HepG2 (cell line): ENCODE results near the gene FLAD1. TPM values are rescaled to one million over a fixed set of nuclear protein-coding genes. Genes with fewer than 3 reads are reported as not detected.

ENCODE experiments used
- ARNT ChIP-seq: fragments of 450-650 bp; IDR thresholded peaks from 2 replicates; pipeline ENCODE4 v1.6.1; 2017
- BRD4 ChIP-seq: sonication (generic); formaldehyde crosslinking; IDR thresholded peaks from 2 replicates; pipeline ENCODE4 v1.4.0; 2020; ENCODE audit warnings: missing genetic modification reagents
- DPF2 ChIP-seq: sonication (generic); formaldehyde crosslinking; IDR thresholded peaks from 2 replicates; pipeline ENCODE4 v1.4.0; 2020; ENCODE audit warnings: mild to moderate bottlenecking, low read depth, missing genetic modification reagents, borderline replicate concordance
- DRAP1 ChIP-seq: IDR thresholded peaks from 2 replicates; pipeline ENCODE4 v1.6.1; 2016; ENCODE audit warnings: missing genetic modification reagents, missing compliant biosample characterization
- ERF ChIP-seq: IDR thresholded peaks from 2 replicates; pipeline ENCODE4 v1.6.1; 2018; ENCODE audit warnings: missing biosample characterization, missing genetic modification reagents
- ETV5 ChIP-seq: IDR thresholded peaks from 2 replicates; pipeline ENCODE4 v1.6.1; 2018; ENCODE audit warnings: missing biosample characterization, missing genetic modification reagents, inconsistent platforms, borderline replicate concordance
- FIP1L1 ChIP-seq: fragments of 200-400 bp; formaldehyde crosslinking; IDR thresholded peaks from 2 replicates; pipeline ENCODE4 v1.6.1; 2018; ENCODE audit warnings: low read depth, mild to moderate bottlenecking, low read length, moderate library complexity, borderline replicate concordance; ENCODE audit not compliant: insufficient read depth
- FOSL2 ChIP-seq: sonication (generic); formaldehyde crosslinking; IDR thresholded peaks from 2 replicates; pipeline ENCODE4 v1.4.0; 2020; ENCODE audit warnings: missing genetic modification reagents
- FOXA1 ChIP-seq, 2 experiments: fragments of 450-650 bp in 1 of 2; sonication (generic) in 1 of 2; formaldehyde crosslinking in 1 of 2; IDR thresholded peaks; 2 replicates each; pipeline versions ENCODE4 v1.4.0 to v1.6.1; 2016 to 2020; ENCODE audit warnings: missing genetic modification reagents in 1 of 2
- FOXO1 ChIP-seq: sonication (generic); formaldehyde crosslinking; IDR thresholded peaks from 2 replicates; pipeline ENCODE4 v1.4.0; 2020; ENCODE audit warnings: missing genetic modification reagents
- HINFP ChIP-seq: sonication (generic); formaldehyde crosslinking; IDR thresholded peaks from 2 replicates; pipeline ENCODE4 v1.4.0; 2020; ENCODE audit warnings: low read depth, mild to moderate bottlenecking, missing genetic modification reagents
- KMT2A ChIP-seq: sonication (generic); formaldehyde crosslinking; IDR thresholded peaks from 2 replicates; pipeline ENCODE4 v1.4.0; 2020; ENCODE audit warnings: missing genetic modification reagents
- LRRFIP1 ChIP-seq: sonication (generic); formaldehyde crosslinking; conservative IDR thresholded peaks from 2 replicates; pipeline ENCODE4 v1.4.0; 2020; ENCODE audit warnings: missing genetic modification reagents
- MAFF ChIP-seq: IDR thresholded peaks from 2 replicates; pipeline ENCODE4 v1.6.1; 2011; ENCODE audit warnings: low read depth, low read length, improper control_type of control experiment
- MXD4 ChIP-seq: IDR thresholded peaks from 2 replicates; pipeline ENCODE4 v1.6.1; 2016; ENCODE audit warnings: mild to moderate bottlenecking, missing biosample characterization, missing genetic modification reagents
- NFIB ChIP-seq: sonication (generic); formaldehyde crosslinking; IDR thresholded peaks from 2 replicates; pipeline ENCODE4 v1.9.0; 2021; ENCODE audit warnings: missing genetic modification reagents, mild to moderate bottlenecking, borderline replicate concordance
- NFRKB ChIP-seq: fragments of 450-650 bp; IDR thresholded peaks from 2 replicates; pipeline ENCODE4 v1.6.1; 2017
- PAXIP1 ChIP-seq: sonication (generic); formaldehyde crosslinking; conservative IDR thresholded peaks from 2 replicates; pipeline ENCODE4 v1.4.0; 2020; ENCODE audit warnings: mild to moderate bottlenecking, missing genetic modification reagents, moderate library complexity
- RFX1 ChIP-seq: fragments of 450-650 bp; IDR thresholded peaks from 2 replicates; pipeline ENCODE4 v1.6.1; 2017
- TEAD3 ChIP-seq: optimal IDR thresholded peaks from 2 replicates; pipeline ENCODE3; 2016; ENCODE audit warnings: borderline replicate concordance
- ZMAT3 ChIP-seq: sonication (generic); formaldehyde crosslinking; conservative IDR thresholded peaks from 2 replicates; pipeline ENCODE4 v1.7.0; 2021; ENCODE audit warnings: missing genetic modification reagents
- ZNF430 ChIP-seq: sonication (generic); formaldehyde crosslinking; IDR thresholded peaks from 2 replicates; pipeline ENCODE4 v1.9.0; 2021; ENCODE audit warnings: mild to moderate bottlenecking, missing genetic modification reagents
- ZNF773 ChIP-seq: sonication (generic); formaldehyde crosslinking; IDR thresholded peaks from 2 replicates; pipeline ENCODE4 v1.4.0; 2020; ENCODE audit warnings: missing genetic modification reagents, borderline replicate concordance
- ZNF816 ChIP-seq: sonication (generic); formaldehyde crosslinking; IDR thresholded peaks from 2 replicates; pipeline ENCODE4 v1.8.0; 2022; ENCODE audit warnings: missing genetic modification reagents, mild to moderate bottlenecking, borderline replicate concordance
- polyA plus RNA-seq, 8 experiments: library from polyadenylated mRNA; depleted of rRNA in 3 of 8; stranded (reverse) in 7 of 8; unstranded in 1 of 8; fragments of >200 nt; fragmentation: Illumina TruSeq in 4 of 8; extraction: Trizol in 4 of 8; gene quantifications; 2 replicates each; pipeline versions ENCODE4 v1.2.1 to v1.2.3, GENCODE V29; 2011 to 2016; ENCODE audit warnings: low read depth in 4 of 8, missing spikeins in 1 of 8, mixed read lengths in 1 of 8; ENCODE audit not compliant: insufficient read depth in 1 of 8
- total RNA-seq, 5 experiments: library from RNA; depleted of rRNA; stranded (reverse); fragments of >200 nt; fragmentation: Illumina TruSeq; extraction: Trizol; gene quantifications; 2 replicates each; pipeline ENCODE4 v1.2.3, GENCODE V29; 2016; ENCODE audit warnings: low read depth in 1 of 5

Gene FLAD1
- total and polyA plus RNA-seq, 2 of the 13 experiments (the other 11 are each of a cell fraction or from before 2014, with no cell fraction given), result 25.9 to 32.8 TPM

- no peak for TF ChIP-seq HINFP (CRISPR knock-in tag)
- peak; percentile 9; the same call in 1 of the 2 replicates for TF ChIP-seq DPF2
- 0 out of 2 replicates have a peak, but pooled peaks have one; percentile 22 for TF ChIP-seq ZMAT3 (CRISPR knock-in tag)
- no peak for TF ChIP-seq BRD4 (CRISPR knock-in tag)
- peak; percentile 42 for TF ChIP-seq TEAD3 (CRISPR knock-in tag)
- TF ChIP-seq LRRFIP1 (CRISPR knock-in tag), result no peak
- TF ChIP-seq DRAP1 (CRISPR knock-in tag), result peak; percentile 55; the same call in 1 of the 2 replicates
- no peak for TF ChIP-seq MAFF
- TF ChIP-seq FIP1L1, result no peak
- TF ChIP-seq NFIB, result no peak
- TF ChIP-seq KMT2A (CRISPR knock-in tag), result no peak
- TF ChIP-seq RFX1, result peak; percentile 91
- TF ChIP-seq NFRKB, result no peak
- TF ChIP-seq ZNF773 (CRISPR knock-in tag), result no peak
- TF ChIP-seq ZNF816 (CRISPR knock-in tag), result 0 out of 2 replicates have a peak, but pooled peaks have one; percentile 23
- no peak for TF ChIP-seq ARNT
- TF ChIP-seq ETV5 (CRISPR knock-in tag), result peak; percentile 80
- no peak for TF ChIP-seq FOXA1 (IDR thresholded peaks at IDR 0.05)
- TF ChIP-seq FOXA1 (CRISPR knock-in tag; IDR thresholded peaks at IDR 0.05), result peak; percentile 24; the same call in 1 of the 2 replicates
- peak; percentile 53 for TF ChIP-seq PAXIP1 (CRISPR knock-in tag)
- no peak for TF ChIP-seq FOSL2 (CRISPR knock-in tag)
- TF ChIP-seq ZNF430, result no peak
- TF ChIP-seq FOXO1 (CRISPR knock-in tag), result peak; percentile 69; the same call in 1 of the 2 replicates
- TF ChIP-seq ERF (CRISPR knock-in tag), result 0 out of 2 replicates have a peak, but pooled peaks have one; percentile 34
- TF ChIP-seq MXD4 (CRISPR knock-in tag), result no peak
Observed at GRCh38 chr1:154955039-154955717, 28.0 kb upstream of the FLAD1 start (continued).
